H1 (cell line): ENCODE results near the gene DYNC1I1. TPM values are rescaled to one million over a fixed set of nuclear protein-coding genes. Genes with fewer than 3 reads are reported as not detected.

ENCODE experiments used
- BCL11A ChIP-seq, 2 experiments: IDR thresholded peaks; one replicate each; pipeline ENCODE4 v1.6.1; 2011; ENCODE audit warnings: low read depth in 2 of 2, low read length in 2 of 2, mild to moderate bottlenecking in 2 of 2
- CTBP2 ChIP-seq: IDR thresholded peaks from 2 replicates; pipeline ENCODE4 v1.7.0; 2011; ENCODE audit warnings: borderline replicate concordance, mild to moderate bottlenecking, moderate library complexity, mixed read lengths, low read length; ENCODE audit not compliant: insufficient read depth, insufficient read length
- EZH2 ChIP-seq: fragments of 200-600 bp; sonication (generic); IDR thresholded peaks from 2 replicates; pipeline ENCODE4 v1.7.1; 2012; ENCODE audit warnings: low read depth, mild to moderate bottlenecking, moderate library complexity, low read length, inconsistent platforms; ENCODE audit not compliant: severe bottlenecking
- RAD21 ChIP-seq, 2 experiments: IDR thresholded peaks in 1 of 2; conservative IDR thresholded peaks in 1 of 2; 2 replicates each; pipeline ENCODE4 v1.6.1; 2011; ENCODE audit warnings: low read depth in 2 of 2, low read length in 2 of 2, improper control_type of control experiment in 1 of 2, inconsistent platforms in 1 of 2, mild to moderate bottlenecking in 1 of 2, moderate library complexity in 1 of 2
- SIX5 ChIP-seq: IDR thresholded peaks from 2 replicates; pipeline ENCODE4 v1.6.1; 2011; ENCODE audit warnings: mild to moderate bottlenecking, low read depth, low read length
- SP2 ChIP-seq: IDR thresholded peaks from 2 replicates; pipeline ENCODE4 v1.6.1; 2012; ENCODE audit warnings: mild to moderate bottlenecking, low read length, inconsistent platforms
- ZNF274 ChIP-seq: IDR thresholded peaks from 2 replicates; pipeline ENCODE4 v1.7.0; 2012; ENCODE audit warnings: low read length, borderline replicate concordance; ENCODE audit errors: extremely low read depth
- polyA plus RNA-seq, 7 experiments: library from polyadenylated mRNA; depleted of rRNA in 3 of 7; stranded (reverse) in 5 of 7; unstranded in 2 of 7; fragments of >200 nt in 5 of 7; fragments of 200-250 nt in 2 of 7; gene quantifications; 1 replicate in 5 of 7; 2 replicates in 1 of 7; 4 replicates in 1 of 7; pipeline versions ENCODE4 v1.2.1 to v1.2.3, GENCODE V29; 2011 to 2013; ENCODE audit warnings: missing spikeins in 2 of 7, mixed read lengths in 2 of 7
- total RNA-seq: library from RNA; stranded (reverse); fragmentation: NEBNext Ultra II Directional; extraction: Animal tissue kit (Norgen Biotek cat#: 25700); gene quantifications from 2 replicates; pipeline ENCODE4 v1.2.1, GENCODE V29; 2021
- TF ChIP-seq, protein P1 (sequence below): IDR thresholded peaks from 2 replicates; pipeline ENCODE4 v1.6.1; 2012; ENCODE audit warnings: inconsistent platforms

DYNC1I1 gene
- total and polyA plus RNA-seq, 2 of the 8 experiments (the other 6 are each of a cell fraction or from before 2014, with no cell fraction given), result 0.45 to 0.58 TPM

DNA sequence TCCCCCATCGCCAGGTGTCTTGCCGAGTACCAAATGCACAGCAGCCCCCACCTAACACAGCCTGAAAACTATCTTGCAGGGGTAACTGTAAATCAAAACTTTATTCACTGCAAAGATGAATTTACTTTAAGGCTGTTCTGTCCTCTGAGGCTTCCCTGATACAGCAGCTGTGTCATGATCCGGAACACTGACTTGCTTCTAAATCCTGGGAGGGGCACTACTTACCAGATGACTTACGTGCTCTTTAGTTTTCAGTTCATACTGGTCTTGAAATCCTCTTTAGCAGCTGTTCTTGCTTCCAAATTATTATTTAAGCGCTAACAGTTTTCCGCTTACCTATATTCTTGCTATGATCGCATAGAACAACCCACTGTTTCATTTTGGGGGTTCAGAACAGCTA, 4.9 kb downstream of the DYNC1I1 start (continued):
- TF ChIP-seq SIX5, result no peak
- no peak for TF ChIP-seq SP2
- no peak for TF ChIP-seq BCL11A (IDR thresholded peaks at IDR 0.05; ENCODE audit: low read depth in 2 of 2, low read length in 2 of 2)
- TF ChIP-seq EZH2, result no peak
- TF ChIP-seq ZNF274, result no peak
- TF ChIP-seq, protein P1, sequence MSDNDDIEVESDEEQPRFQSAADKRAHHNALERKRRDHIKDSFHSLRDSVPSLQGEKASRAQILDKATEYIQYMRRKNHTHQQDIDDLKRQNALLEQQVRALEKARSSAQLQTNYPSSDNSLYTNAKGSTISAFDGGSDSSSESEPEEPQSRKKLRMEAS, result no peak
- TF ChIP-seq RAD21 (IDR thresholded peaks at IDR 0.05 in 1 of 2, conservative IDR thresholded peaks at IDR 0.05 in 1 of 2; ENCODE audit: low read depth in 2 of 2, low read length in 2 of 2), result no peak
- no peak for TF ChIP-seq CTBP2
